Skeletal muscle cell (primary cell): Measurements from ENCODE around the gene AMBN.

Experiments
- DNase-seq: peaks from one replicate; pipeline ENCODE4 v3.0.0-alpha.2; 2010; ENCODE audit warnings: low read depth
- H3K4me3 ChIP-seq: 2 replicates; pipeline ENCODE4 v1.5.1; 2011; ENCODE audit warnings: low read depth, mild to moderate bottlenecking, control low read depth, low read length, moderate library complexity

AMBN gene, protein sequence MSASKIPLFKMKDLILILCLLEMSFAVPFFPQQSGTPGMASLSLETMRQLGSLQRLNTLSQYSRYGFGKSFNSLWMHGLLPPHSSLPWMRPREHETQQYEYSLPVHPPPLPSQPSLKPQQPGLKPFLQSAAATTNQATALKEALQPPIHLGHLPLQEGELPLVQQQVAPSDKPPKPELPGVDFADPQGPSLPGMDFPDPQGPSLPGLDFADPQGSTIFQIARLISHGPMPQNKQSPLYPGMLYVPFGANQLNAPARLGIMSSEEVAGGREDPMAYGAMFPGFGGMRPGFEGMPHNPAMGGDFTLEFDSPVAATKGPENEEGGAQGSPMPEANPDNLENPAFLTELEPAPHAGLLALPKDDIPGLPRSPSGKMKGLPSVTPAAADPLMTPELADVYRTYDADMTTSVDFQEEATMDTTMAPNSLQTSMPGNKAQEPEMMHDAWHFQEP

DNA sequence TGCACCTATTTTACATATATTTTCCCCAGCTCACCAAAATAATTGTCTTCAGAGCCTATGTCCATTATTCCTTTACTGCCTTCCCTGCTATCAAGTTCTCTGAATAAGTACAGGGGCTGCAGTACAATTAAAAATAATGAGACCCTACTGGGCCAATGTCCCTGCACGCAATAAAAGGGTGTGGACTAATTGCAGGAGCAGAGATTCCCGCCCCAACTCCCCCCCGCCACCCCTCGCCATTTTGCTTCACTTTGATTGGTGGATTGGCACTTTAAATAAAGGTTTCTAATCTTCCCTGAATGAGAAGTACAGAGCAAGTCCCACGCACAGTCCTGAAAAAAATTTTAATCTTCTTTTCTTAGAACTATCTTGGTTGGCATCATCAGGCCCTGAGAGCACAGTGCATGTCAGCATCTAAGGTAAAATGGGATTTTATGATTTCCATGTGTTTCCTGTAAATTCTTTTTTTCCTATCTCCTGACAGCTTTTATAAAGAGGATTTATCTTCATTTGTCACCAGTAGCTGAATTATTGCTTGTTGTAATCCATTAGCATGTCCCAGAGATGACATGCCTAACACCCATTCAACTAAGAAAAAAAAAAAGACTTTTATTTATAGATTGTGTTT, at the start of gene AMBN:
TSS of gene AMBN (plus strand) at position 302 of the 628 bp plus-strand sequence. CDS start at position 405, 103 bp downstream.
- no peak for DNase-seq
- H3K4me3 ChIP-seq, result no peak within 1 kb of the TSS

GRCh38 chr4:70544279-70544868, 47.7 kb upstream of the AMBN start:
- no peak overlapping the region for H3K4me3 ChIP-seq
- no peak for DNase-seq

DNA sequence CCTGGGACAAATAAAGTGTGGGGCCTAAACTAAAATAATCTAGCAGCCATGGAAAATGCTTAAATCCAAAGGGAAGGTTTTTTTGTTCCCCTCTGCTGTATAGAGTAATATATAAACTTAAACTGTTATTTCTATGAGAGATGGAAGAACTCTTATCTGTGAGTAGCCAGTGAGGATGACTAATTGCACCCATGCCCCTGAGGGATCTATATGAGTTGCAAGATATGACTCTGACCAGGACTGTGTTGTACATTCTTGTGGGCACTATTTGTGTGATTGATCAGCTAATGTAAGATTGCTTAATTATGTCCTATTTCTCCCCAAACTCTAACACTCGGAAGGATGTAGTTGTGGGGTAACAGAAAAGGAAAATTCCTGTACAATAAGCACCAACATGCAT, 35.2 kb upstream of the AMBN start:
- H3K4me3 ChIP-seq, result no peak overlapping the region
- DNase-seq, result no peak

DNA sequence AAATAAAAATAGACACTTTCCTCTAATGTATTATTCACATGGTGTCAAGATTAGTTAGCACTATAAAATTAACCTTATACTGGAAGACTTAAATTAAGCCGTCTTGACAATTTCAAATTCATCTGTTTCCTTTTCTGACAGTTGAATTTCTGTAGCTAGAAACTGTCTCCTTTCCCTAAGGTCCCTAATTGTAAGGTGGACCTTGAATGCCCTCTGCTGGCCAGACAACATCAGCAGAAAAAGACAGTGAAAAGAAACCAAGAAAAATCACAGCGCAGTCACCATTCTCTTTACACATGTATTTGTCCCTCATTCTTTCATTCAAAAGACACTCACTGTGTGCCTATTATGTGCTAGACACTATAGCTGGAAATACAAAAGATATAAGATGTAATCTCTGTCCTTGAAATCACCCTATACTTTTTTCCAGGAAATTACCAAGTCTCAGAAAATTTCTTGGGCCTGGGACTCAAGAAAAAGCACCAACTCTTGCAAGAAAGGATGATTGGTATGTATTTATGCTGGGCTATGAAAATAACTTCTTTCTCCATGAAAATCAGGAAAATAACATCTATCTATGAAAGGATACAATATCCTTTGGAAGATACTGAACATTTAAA, 32.7 kb upstream of the AMBN start:
- H3K4me3 ChIP-seq, result no peak overlapping the region
- DNase-seq, result no peak

- no peak overlapping the region for H3K4me3 ChIP-seq
- DNase-seq, result no peak
Measured at GRCh38 chr4:70559924-70560323, 32.1 kb upstream of the AMBN start.

- H3K4me3 ChIP-seq, result no peak overlapping the region
- DNase-seq, result no peak
Measured at GRCh38 chr4:70564033-70564432, 28.0 kb upstream of the AMBN start.

DNA sequence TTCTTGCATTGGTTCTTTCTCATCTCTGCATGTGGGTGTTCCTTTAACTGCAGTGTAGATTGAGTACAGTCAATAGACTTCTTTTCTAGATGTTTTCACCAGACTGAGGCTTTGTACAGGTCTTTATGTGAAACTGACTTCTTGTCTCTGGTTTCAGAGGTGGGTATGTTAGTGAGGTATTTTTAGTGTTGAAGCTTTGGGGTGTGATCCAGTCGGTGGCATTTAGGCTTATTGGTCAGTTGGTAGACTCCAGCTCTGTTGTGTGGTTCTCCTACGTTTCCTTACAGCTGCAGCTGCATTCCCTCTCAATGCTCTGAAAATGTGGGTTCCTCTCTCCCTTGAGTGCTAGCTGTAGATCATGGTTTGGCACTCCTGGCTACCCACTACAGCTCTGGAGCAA, 21.3 kb upstream of the AMBN start:
- H3K4me3 ChIP-seq, result no peak overlapping the region
- no peak for DNase-seq

GRCh38 chr4:70571772-70572171, 20.3 kb upstream of the AMBN start:
- H3K4me3 ChIP-seq, result no peak overlapping the region
- no peak for DNase-seq

- H3K4me3 ChIP-seq, result no peak overlapping the region
- no peak for DNase-seq
Measured at GRCh38 chr4:70575964-70576363, 16.1 kb upstream of the AMBN start.

- DNase-seq, result no peak
- no peak overlapping the region for H3K4me3 ChIP-seq
Measured at GRCh38 chr4:70577220-70577927, 14.7 kb upstream of the AMBN start.

- DNase-seq, result no peak
- no peak overlapping the region for H3K4me3 ChIP-seq
Measured at GRCh38 chr4:70581980-70582379, 10.1 kb upstream of the AMBN start.

DNA sequence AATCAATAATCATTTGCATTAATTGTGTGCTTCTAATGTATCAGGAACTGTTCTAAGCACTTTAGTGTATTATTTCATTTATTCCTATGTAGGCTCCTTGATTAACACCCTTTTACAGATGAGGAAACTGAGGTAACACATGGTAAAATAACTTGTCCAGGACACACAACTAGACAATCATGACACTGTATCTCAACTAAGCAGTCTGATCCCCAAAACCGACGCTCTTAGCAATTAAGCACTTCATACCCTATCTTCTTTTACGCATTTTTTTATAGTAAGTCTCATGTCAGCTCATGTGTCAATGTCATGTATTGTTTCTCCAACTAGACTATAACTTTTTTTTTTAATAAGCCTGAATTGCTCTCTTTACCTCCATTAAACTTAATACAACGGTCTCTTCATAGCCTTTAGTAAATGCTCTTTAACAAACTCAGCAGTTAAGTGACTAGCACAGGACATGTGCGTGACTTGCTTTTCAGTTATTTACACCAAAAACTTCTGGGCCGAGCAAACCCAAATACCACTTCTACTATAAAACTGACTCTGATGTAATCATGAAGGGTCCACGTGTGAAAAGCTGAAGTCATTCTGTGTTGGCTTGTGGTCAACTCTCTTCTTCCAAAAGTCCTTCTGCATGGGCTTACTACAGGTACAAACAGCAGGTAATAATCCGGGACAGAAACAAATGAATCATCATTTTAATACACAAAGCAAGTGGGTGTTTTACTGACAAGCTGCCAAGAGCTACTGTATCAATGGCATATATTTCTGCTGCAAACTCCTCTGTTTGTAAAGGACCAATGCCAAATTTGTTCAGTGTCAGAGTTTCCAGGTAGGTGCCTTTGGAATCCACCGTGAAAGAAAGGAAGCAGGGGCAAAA, 7.9 kb upstream of the AMBN start:
- DNase-seq, result no peak
- no peak overlapping the region for H3K4me3 ChIP-seq

GRCh38 chr4:70586841-70587240, 5.2 kb upstream of the AMBN start:
- no peak overlapping the region for H3K4me3 ChIP-seq
- no peak for DNase-seq

DNA sequence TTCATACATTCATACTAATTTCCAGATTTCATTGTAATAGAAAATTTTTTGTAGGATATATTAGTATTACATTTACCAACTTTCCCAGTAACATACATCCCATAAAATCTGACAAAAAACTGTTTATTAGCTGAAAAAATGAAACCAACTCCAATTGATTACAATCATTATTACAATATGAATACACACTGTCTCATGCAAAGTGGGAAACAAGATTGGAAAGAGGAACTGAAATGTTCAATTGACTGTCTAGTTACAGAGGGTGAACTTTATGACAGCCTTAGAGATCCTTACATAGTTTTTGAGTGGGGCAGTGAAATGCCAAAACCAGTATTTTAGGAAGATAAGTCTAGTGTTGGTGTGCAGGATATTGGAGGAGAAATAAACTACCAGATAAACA, 2.3 kb upstream of the AMBN start:
- no peak for DNase-seq
- H3K4me3 ChIP-seq, result no peak overlapping the region

DNA sequence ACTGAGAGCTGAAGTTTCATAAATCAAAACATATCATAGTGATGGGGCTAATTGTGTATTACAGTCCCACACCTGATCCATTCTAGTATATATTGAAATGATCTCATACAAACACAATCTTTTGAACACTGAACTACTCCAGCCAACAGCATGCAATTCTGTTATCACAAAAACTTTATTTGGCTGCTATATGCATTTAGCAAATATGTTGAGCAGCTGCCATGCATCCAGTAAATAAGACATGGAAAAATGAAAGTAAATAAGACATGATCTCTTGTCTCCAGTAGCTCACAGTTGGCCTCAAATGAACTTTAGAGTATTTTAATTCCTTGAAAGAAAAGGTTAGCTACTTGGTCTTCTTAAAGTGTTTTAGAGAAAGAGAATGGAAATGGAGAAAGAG, 2.1 kb downstream of the AMBN start:
- no peak for DNase-seq
- no peak overlapping the region for H3K4me3 ChIP-seq

DNA sequence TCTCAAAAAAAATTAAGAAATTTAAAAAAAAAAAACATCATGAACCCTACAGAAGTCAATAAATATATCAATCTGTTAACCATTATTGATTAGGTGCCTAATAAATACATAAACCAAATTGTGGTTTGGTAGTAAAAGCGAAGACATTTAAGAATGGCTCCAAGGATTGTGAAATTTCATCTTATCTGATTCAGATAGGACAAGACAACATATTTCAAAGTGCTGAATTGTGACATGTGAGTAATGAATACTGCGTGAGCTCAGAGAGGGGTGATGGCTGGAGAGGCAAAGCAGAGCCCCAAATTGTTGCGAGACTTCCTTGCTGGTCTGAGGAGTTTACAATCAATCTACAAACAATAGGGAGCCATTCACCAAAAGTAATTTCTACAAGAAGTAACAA, 8.2 kb downstream of the AMBN start:
- no peak overlapping the region for H3K4me3 ChIP-seq

GRCh38 chr4:70600977-70601376, 8.9 kb downstream of the AMBN start:
- DNase-seq, result peak; percentile 22
- no peak overlapping the region for H3K4me3 ChIP-seq

More for the DNA sequence above, 8.2 kb downstream of the AMBN start:
- DNase-seq, result no peak

GRCh38 chr4:70601422-70602039, 9.5 kb downstream of the AMBN start:
- no peak overlapping the region for H3K4me3 ChIP-seq
- DNase-seq, result peak; percentile 30
